Caco-2 (cell line): ENCODE results near the gene EFCAB5. TPM values are rescaled to one million over a fixed set of nuclear protein-coding genes. Genes with fewer than 3 reads are reported as not detected.

Experiments
- BruUV-seq: library from RNA; stranded (reverse); fragments of 400-500 nt; replicated peaks from 2 replicates; lab custom pipeline; 2021; lab: Mats Ljungman, UMichigan
- CTCF ChIA-PET: fragments of 300-600 bp; sonication (Branson Sonifier 250); formaldehyde crosslinking; loops from one replicate; lab custom pipeline; 2022; ENCODE audit warnings: antibody characterized with exemption; lab: Charles Lee
- POLR2A ChIA-PET: fragments of 300-600 bp; sonication (Branson Sonifier 250); formaldehyde crosslinking; loops from one replicate; lab custom pipeline; 2022; ENCODE audit warnings: antibody characterized with exemption; lab: Charles Lee
- DNase-seq, 2 experiments: peaks; one replicate each; pipeline versions ENCODE4 v3.0.0 to v3.0.0-alpha.2; 2020 to 2022
- H3K27me3 ChIP-seq: replicated peaks from 2 replicates; pipeline ENCODE4 v1.6.0; 2011; ENCODE audit warnings: low read length; ENCODE audit not compliant: control insufficient read depth, insufficient read depth
- H3K36me3 ChIP-seq: 2 replicates; pipeline ENCODE4 v1.5.1; 2011; ENCODE audit warnings: low read length; ENCODE audit not compliant: control insufficient read depth, insufficient read depth
- H3K4me1 ChIP-seq: fragments of 250-450 bp; sonication (Bioruptor Pico); 2 replicates; pipeline ENCODE4 v1.5.1; 2020; ENCODE audit warnings: mild to moderate bottlenecking
- H3K4me3 ChIP-seq: 2 replicates; pipeline ENCODE4 v1.5.1; 2011; ENCODE audit warnings: low read depth, mild to moderate bottlenecking, control low read depth, low read length
- H3K9me3 ChIP-seq: fragments of 250-450 bp; sonication (Bioruptor Pico); 2 replicates; pipeline ENCODE4 v1.5.1; 2020; ENCODE audit warnings: mild to moderate bottlenecking, moderate library complexity
- H3K27ac Mint-ChIP-seq: one replicate; pipeline ENCODE4 v1.8.0; 2022; ENCODE audit warnings: mixed read lengths; ENCODE audit not compliant: unreplicated experiment
- H3K27me3 Mint-ChIP-seq: one replicate; pipeline ENCODE4 v1.8.0; 2022; ENCODE audit warnings: mixed read lengths; ENCODE audit not compliant: insufficient read depth, unreplicated experiment
- H3K36me3 Mint-ChIP-seq: one replicate; pipeline ENCODE4 v1.8.0; 2022; ENCODE audit warnings: mild to moderate bottlenecking, mixed read lengths; ENCODE audit not compliant: insufficient read depth, unreplicated experiment
- H3K4me1 Mint-ChIP-seq: one replicate; pipeline ENCODE4 v1.8.0; 2022; ENCODE audit warnings: low read depth, mixed read lengths; ENCODE audit not compliant: unreplicated experiment
- H3K4me3 Mint-ChIP-seq: one replicate; pipeline ENCODE4 v1.8.0; 2022; ENCODE audit warnings: mild to moderate bottlenecking, moderate library complexity, mixed read lengths; ENCODE audit not compliant: unreplicated experiment
- H3K9me3 Mint-ChIP-seq: one replicate; pipeline ENCODE4 v1.8.0; 2022; ENCODE audit warnings: mixed read lengths; ENCODE audit not compliant: unreplicated experiment
- CTCF ChIP-seq, 2 experiments: fragments of 200-600 bp in 1 of 2; IDR thresholded peaks; 1 replicate in 1 of 2; 2 replicates in 1 of 2; pipeline versions ENCODE4 v1.5.1 to v1.8.0; 2011 to 2022; ENCODE audit warnings: antibody characterized with exemption in 1 of 2, control low read depth in 1 of 2, inconsistent platforms in 1 of 2, low read depth in 1 of 2, low read length in 1 of 2, mild to moderate bottlenecking in 1 of 2, moderate library complexity in 1 of 2; ENCODE audit not compliant: insufficient read depth in 1 of 2, severe bottlenecking in 1 of 2, unreplicated experiment in 1 of 2
- intact Hi-C: fragments of 100-400 bp; cut with micrococcal nuclease; formaldehyde crosslinking; loops from one replicate; pipeline ENCODE4 v1.10.0; 2022; ENCODE audit not compliant: unreplicated experiment
- total RNA-seq: library from RNA; stranded (reverse); gene quantifications from 2 replicates; pipeline ENCODE4 v1.2.3, GENCODE V29; 2022

Gene EFCAB5
- total RNA-seq, 1 experiment from 2014 or later, result 0.43 TPM

GRCh38 chr17:29929533-29930408 lies 11.7 kb upstream of the EFCAB5 start, which contains the start of gene SSH2:
SSH2 (minus strand) TSS chr17:29930228; CDS start chr17:29930000, 228 bp downstream.
- CTCF ChIA-PET, result interaction anchor here (0.6 to 4.9 kb wide), 13 partner anchors 61 to 804 kb away, joined by 3 to 60 read pairs (median 14); no protein-coding TSS in a partner anchor
- intact Hi-C loops, result no loop called here
- H3K4me1 ChIP-seq, result peaks cover 13% of the 10 kb centered on the region
- BruUV-seq, result no TSS peak
- no peaks in the 10 kb centered on the region for H3K9me3 ChIP-seq
- DNase-seq, result peak; percentile 91 to 93
- peaks cover 11% of the 10 kb centered on the region for H3K36me3 Mint-ChIP-seq
- H3K4me3 ChIP-seq, result peak within 1 kb of the TSS; percentile 91
- no peak within 1 kb of the TSS for H3K4me3 Mint-ChIP-seq
- H3K9me3 Mint-ChIP-seq, result no peaks in the 10 kb centered on the region
- no peaks in the 10 kb centered on the region for H3K27me3 ChIP-seq
- peaks cover 14% of the 10 kb centered on the region for H3K4me1 Mint-ChIP-seq
- POLR2A ChIA-PET, result interaction anchor here (0.7 to 1.1 kb wide), 6 partner anchors 62 to 362 kb away, joined by 3 to 17 read pairs (median 4); partner anchors contain the start of gene BLMH
- no peaks in the 10 kb centered on the region for H3K27me3 Mint-ChIP-seq
- H3K27ac Mint-ChIP-seq, result peak within 1 kb of the TSS; percentile 81
- no peak for TF ChIP-seq CTCF (IDR thresholded peaks at IDR 0.05; ENCODE audit: insufficient read depth in 1 of 2, low read depth in 1 of 2, low read length in 1 of 2, severe bottlenecking in 1 of 2, unreplicated experiment in 1 of 2)
- no peaks in the 10 kb centered on the region; the same call in 1 of the 2 replicates for H3K36me3 ChIP-seq

- Histone ChIP-seq H3K4me1 (peaks cover 13% of the 10 kb centered on the region), H3K36me3 (no peaks in the 10 kb centered on the region; the same call in 1 of the 2 replicates), H3K4me3 (peak overlapping the region; percentile 91), H3K9me3 (no peaks in the 10 kb centered on the region), H3K27me3 (no peaks in the 10 kb centered on the region)
- DNase-seq, result peak in 1 of 2 experiments; percentile 7
- peaks cover 11% of the 10 kb centered on the region for H3K36me3 Mint-ChIP-seq
- no peak overlapping the region for H3K4me3 Mint-ChIP-seq
- intact Hi-C loops, result loop anchor here (1.0 kb wide), 3 partner anchors 63 to 291 kb away; no protein-coding TSS in a partner anchor
- H3K27ac Mint-ChIP-seq, result peak overlapping the region; percentile 81
- no TSS peak for BruUV-seq
- H3K27me3 Mint-ChIP-seq, result no peaks in the 10 kb centered on the region
- H3K4me1 Mint-ChIP-seq, result peaks cover 14% of the 10 kb centered on the region
- ChIA-PET CTCF (interaction anchor here (0.5 to 4.9 kb wide), 18 partner anchors 18 to 805 kb away, joined by 3 to 60 read pairs (median 7); no protein-coding TSS in a partner anchor), POLR2A (interaction anchor here (0.7 to 1.1 kb wide), 5 partner anchors 62 to 361 kb away, joined by 3 to 17 read pairs (median 4); partner anchors contain the start of gene BLMH)
- TF ChIP-seq CTCF (IDR thresholded peaks at IDR 0.05; ENCODE audit: insufficient read depth in 1 of 2, low read depth in 1 of 2, low read length in 1 of 2, severe bottlenecking in 1 of 2, unreplicated experiment in 1 of 2), result no peak
- H3K9me3 Mint-ChIP-seq, result no peaks in the 10 kb centered on the region
Measured at GRCh38 chr17:29930409-29931010, 10.9 kb upstream of the EFCAB5 start.
